ENCODE results near the gene KCNH6. TPM values are rescaled to one million over a fixed set of nuclear protein-coding genes. Genes with fewer than 3 reads are reported as not detected.

KCNH6 gene
- total RNA-seq, 3 donors from 2014 or later (not counting 1 experiment from before 2014, with no cell fraction given), result not detected

- Mint-ChIP-seq H3K36me3 (no peaks in the 10 kb centered on the region), H3K4me3 (no peak overlapping the region), H3K9me3 (no peaks in the 10 kb centered on the region), H3K27ac (no peak overlapping the region), H3K4me1 (no peaks in the 10 kb centered on the region), H3K27me3 (ENCODE audit: low read depth in 2 of 2) (no peaks in the 10 kb centered on the region)
- no peak overlapping the region for H3K27ac ChIP-seq (ENCODE audit: low read length)
- ATAC-seq (no peak), DNase-seq (no peak)
- H3K36me3 ChIP-seq (ENCODE audit: control insufficient read depth, insufficient read depth, low read length), result no peaks in the 10 kb centered on the region
- 91% methylated on average over 10 of the region's 10 CpGs for WGBS (ENCODE audit: insufficient coverage)
- no peak for TF ChIP-seq CTCF (IDR thresholded peaks at IDR 0.05)
- no peaks in the 10 kb centered on the region for H3K9me3 ChIP-seq (ENCODE audit: control insufficient read depth, insufficient read depth, low read length)
- H3K4me1 ChIP-seq (ENCODE audit: control insufficient read depth, insufficient read depth, low read length), result no peaks in the 10 kb centered on the region
- H3K4me3 ChIP-seq (ENCODE audit: low read length), result no peak overlapping the region
- no peaks in the 10 kb centered on the region for H3K27me3 ChIP-seq (ENCODE audit: control insufficient read depth, insufficient read depth, low read length)
- intact Hi-C loops (cut with micrococcal nuclease), result no loop called here
Measured at GRCh38 chr17:63491977-63492618, 31.1 kb upstream of the KCNH6 start.

- intact Hi-C loops (cut with micrococcal nuclease), result no loop called here
- no peak overlapping the region for H3K27ac ChIP-seq (ENCODE audit: low read length)
Measured at GRCh38 chr17:63492940-63493339, 30.2 kb upstream of the KCNH6 start.

GRCh38 chr17:63493411-63493810 is 29.7 kb upstream of the KCNH6 start:
- H3K36me3 Mint-ChIP-seq, result no peaks in the 10 kb centered on the region

More at GRCh38 chr17:63492940-63493339, 30.2 kb upstream of the KCNH6 start:
- H3K27ac Mint-ChIP-seq, result no peak overlapping the region
- H3K27me3 Mint-ChIP-seq (ENCODE audit: low read depth in 2 of 2), result no peaks in the 10 kb centered on the region
- DNase-seq (no peak), ATAC-seq (no peak)
- Histone ChIP-seq H3K4me3 (ENCODE audit: low read length) (no peak overlapping the region), H3K9me3 (ENCODE audit: control insufficient read depth, insufficient read depth, low read length) (no peaks in the 10 kb centered on the region), H3K36me3 (ENCODE audit: control insufficient read depth, insufficient read depth, low read length) (no peaks in the 10 kb centered on the region), H3K4me1 (ENCODE audit: control insufficient read depth, insufficient read depth, low read length) (no peaks in the 10 kb centered on the region), H3K27me3 (ENCODE audit: control insufficient read depth, insufficient read depth, low read length) (no peaks in the 10 kb centered on the region)
- H3K9me3 Mint-ChIP-seq, result no peaks in the 10 kb centered on the region
- H3K4me1 Mint-ChIP-seq, result no peaks in the 10 kb centered on the region
- H3K4me3 Mint-ChIP-seq, result no peak overlapping the region
- no peak for TF ChIP-seq CTCF (IDR thresholded peaks at IDR 0.05)
- WGBS (ENCODE audit: insufficient coverage), result 89% methylated on average over 6 of the region's 6 CpGs
- no peaks in the 10 kb centered on the region for H3K36me3 Mint-ChIP-seq

More at GRCh38 chr17:63493411-63493810, 29.7 kb upstream of the KCNH6 start:
- 87% methylated on average over 9 of the region's 9 CpGs for WGBS (ENCODE audit: insufficient coverage)
- Mint-ChIP-seq H3K27me3 (ENCODE audit: low read depth in 2 of 2) (no peaks in the 10 kb centered on the region), H3K4me1 (no peaks in the 10 kb centered on the region), H3K4me3 (no peak overlapping the region), H3K27ac (no peak overlapping the region), H3K9me3 (no peaks in the 10 kb centered on the region)
- DNase-seq (no peak), ATAC-seq (no peak)
- TF ChIP-seq CTCF (IDR thresholded peaks at IDR 0.05), result no peak
- no peaks in the 10 kb centered on the region for H3K27me3 ChIP-seq (ENCODE audit: control insufficient read depth, insufficient read depth, low read length)
- no peaks in the 10 kb centered on the region for H3K36me3 ChIP-seq (ENCODE audit: control insufficient read depth, insufficient read depth, low read length)
- H3K27ac ChIP-seq (ENCODE audit: low read length), result no peak overlapping the region
- H3K9me3 ChIP-seq (ENCODE audit: control insufficient read depth, insufficient read depth, low read length), result no peaks in the 10 kb centered on the region
- no peak overlapping the region for H3K4me3 ChIP-seq (ENCODE audit: low read length)
- intact Hi-C loops (cut with micrococcal nuclease), result no loop called here
- H3K4me1 ChIP-seq (ENCODE audit: control insufficient read depth, insufficient read depth, low read length), result no peaks in the 10 kb centered on the region
